NCI-H2227 (cell line): ENCODE results near the gene LITAF.

Experiments
- DNase-seq: peaks from one replicate; lab custom pipeline; 2025; ENCODE audit not compliant: unreplicated experiment; lab: John Stamatoyannopoulos, UW

The LITAF gene

GRCh38 chr16:11554053-11554452 lies 32.7 kb downstream of the LITAF start:
- no peak for DNase-seq

- no peak for DNase-seq
These were observed 33.3 kb downstream of the LITAF start for GRCh38 chr16:11553371-11553770.

GRCh38 chr16:11552440-11552839 lies 34.3 kb downstream of the LITAF start:
- no peak for DNase-seq

DNA sequence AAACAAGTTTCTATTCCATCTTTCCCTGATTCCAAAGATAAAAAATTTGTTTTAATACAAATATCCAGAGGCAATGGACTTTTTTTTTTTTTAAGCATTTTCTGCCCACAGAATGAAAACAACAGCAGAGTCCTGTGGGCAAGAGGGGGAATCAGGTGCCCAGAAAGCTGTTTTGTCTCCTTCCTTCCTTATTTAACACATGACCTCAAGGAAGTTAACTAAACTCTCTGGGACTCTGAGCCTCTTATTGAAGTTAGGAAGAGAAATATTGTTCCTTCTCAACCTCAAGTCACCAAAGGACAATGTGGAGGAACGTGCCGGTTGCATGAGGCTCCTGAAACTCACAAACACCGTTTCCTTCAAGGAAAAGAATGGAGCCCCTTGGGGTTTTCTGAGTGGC lies 34.9 kb downstream of the LITAF start:
- no peak for DNase-seq

- no peak for DNase-seq
These were observed 35.8 kb downstream of the LITAF start for GRCh38 chr16:11550791-11551498.

GRCh38 chr16:11547118-11547916 lies 39.4 kb downstream of the LITAF start:
- DNase-seq = no peak

DNA sequence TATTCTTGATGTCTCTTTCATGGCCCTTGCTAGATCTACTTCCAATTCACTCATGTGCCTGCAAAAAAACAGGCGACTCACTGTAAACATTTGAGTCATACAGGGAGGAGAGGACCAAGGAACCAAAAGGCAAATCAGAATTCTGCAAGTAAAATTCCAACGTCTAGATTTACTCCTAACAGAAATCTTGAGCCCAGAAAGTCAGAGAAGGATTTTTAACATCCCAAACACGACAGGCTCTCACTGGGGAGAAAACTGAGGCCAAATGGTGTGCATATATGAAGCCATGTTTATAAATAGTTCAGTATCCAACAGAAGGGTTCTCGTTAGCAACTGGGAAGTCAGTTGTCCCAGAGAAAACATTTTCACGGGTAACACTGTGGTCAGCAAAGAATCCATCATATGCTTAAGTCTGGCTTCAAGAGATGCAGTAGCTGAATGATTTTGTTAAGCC lies 40.1 kb downstream of the LITAF start:
- DNase-seq = no peak

GRCh38 chr16:11543661-11544393 lies 42.9 kb downstream of the LITAF start:
- DNase-seq = no peak

- no peak for DNase-seq
These were observed 44.5 kb downstream of the LITAF start for GRCh38 chr16:11542069-11542744.

DNA sequence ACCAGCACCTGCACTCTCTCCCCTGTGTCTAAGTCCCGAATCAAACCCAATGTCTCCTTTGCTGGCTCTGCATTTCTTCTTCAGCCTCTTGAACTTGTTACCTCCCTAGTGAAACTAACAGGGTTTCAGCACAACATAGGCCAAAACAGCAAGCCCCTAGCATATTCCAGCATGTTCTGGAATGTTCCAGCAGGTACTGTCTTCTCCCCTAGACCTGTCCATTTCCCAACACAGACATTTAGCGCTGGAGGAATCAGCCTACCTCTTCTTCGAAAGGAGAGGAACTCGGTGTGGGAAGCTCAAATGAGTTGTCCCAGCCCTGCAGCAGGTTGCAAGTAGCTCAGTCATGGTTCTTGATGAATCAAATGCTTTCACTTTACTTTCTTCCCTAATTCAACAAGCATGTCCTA lies 47.1 kb downstream of the LITAF start:
- no peak for DNase-seq

- DNase-seq = no peak
These were observed 47.8 kb downstream of the LITAF start for GRCh38 chr16:11538880-11539279.

GRCh38 chr16:11536104-11536866 lies 50.4 kb downstream of the LITAF start:
- DNase-seq = no peak

GRCh38 chr16:11535494-11535893 lies 51.2 kb downstream of the LITAF start:
- peak; percentile 13 for DNase-seq

DNA sequence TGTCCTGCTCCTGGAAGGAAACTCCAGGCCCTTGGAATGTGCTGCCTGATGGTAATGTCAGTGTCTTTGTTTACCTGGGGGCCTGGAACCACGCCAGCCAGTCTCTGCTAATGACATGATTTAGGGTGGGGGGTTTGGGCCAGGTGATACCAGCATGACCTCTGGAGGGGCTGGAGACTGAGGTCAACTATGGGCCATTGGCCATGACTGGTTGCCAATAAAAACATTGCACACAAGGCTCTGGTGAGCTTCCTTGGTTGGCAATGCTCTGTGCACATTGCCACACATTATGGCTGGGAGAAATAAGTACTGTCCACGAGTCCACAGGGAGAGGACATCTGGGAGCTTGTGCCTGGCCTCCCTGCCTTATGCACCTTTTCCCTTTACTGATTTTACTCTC lies 52.5 kb downstream of the LITAF start:
- DNase-seq = no peak

GRCh38 chr16:11533588-11533987 lies 53.1 kb downstream of the LITAF start:
- no peak for DNase-seq

DNA sequence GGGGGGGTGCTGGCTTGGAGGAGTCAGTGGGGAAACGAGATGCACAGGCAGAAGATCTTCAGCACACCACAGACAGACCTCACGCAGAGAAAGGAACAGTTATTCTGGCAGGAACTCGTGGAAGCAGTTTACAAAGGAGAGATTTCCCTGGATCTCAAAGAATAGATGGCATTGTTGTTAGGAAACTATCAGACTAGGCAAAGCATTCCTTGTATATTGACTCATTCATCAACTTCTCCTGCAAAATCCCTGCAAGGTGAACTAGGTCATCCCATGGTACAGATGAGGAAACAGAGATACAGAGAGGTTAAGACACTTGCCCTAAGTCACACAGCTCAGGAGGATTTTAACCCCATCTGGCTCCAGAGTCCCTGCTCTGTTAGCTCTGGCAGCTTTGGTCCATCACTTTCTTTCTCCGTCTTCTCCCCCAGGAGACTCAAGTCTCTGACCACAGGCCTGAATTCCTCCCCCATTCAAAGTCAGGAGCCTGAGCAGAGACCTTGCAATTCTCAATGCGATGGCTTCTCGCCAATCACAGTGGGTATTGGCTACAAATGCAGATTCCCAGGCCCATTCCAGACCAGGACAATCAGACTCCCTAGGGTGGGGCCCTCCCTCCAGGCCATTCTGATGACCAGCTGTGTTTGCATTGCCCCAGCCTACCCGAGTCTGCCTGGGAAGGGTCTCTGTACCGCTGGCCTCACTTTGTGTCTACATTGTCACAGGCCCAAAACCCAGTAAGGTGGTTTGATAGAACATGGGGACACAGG lies 56.4 kb downstream of the LITAF start:
- no peak for DNase-seq

DNA sequence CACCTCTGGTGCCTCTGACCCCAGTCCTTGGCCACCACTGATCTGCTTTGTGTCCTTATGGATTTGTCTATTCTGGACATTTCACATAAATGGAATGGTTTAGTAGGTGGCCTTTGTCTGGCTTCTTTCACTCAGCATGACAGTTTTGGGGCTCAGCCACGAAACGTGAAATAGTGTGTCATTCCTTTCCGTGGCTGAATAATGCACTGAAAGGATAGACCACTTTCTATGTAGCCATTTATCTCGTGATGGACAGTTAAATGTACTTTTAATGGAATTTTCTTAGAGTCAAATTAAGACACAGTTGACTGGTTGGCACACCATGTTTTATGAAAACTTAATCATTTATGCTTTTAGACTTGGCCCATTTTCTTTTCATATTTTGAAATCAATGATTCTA lies 57.4 kb downstream of the LITAF start:
- DNase-seq = no peak

DNA sequence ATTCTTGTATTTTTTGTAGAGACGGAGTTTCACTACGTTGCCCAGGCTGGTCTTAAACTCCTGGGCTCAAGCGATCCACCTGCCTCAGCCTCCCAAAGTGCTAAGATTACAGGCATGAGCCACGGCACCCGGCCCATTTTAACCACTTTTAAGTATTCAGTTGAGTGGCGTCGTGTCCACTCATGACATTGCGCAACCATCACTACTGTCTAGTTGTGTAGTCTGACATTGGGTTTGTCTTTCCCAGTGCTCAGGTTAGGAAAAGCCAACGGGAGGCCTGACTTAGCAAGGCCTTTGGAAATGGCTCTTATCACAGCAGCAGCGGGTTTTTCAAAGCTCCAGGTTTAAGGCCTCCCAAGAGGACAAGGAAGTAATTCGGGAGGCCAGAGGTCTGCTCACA lies 58.7 kb downstream of the LITAF start:
- DNase-seq = no peak

- peak; percentile 8 for DNase-seq
These were observed 59.9 kb downstream of the LITAF start for GRCh38 chr16:11526655-11527350.
